Hepatocyte (in vitro differentiated cells): Measurements from ENCODE around the gene RASSF1.

Experiments
- CTCF ChIP-seq: fragments of 200-600 bp; sonication (generic); IDR thresholded peaks from 2 replicates; pipeline ENCODE4 v1.5.1; 2016; ENCODE audit warnings: antibody characterized with exemption, mild to moderate bottlenecking; ENCODE audit not compliant: poor library complexity
- EZH2 ChIP-seq: fragments of 200-600 bp; sonication (generic); IDR thresholded peaks from 2 replicates; pipeline ENCODE4 v1.6.1; 2016; ENCODE audit warnings: antibody characterized with exemption, mild to moderate bottlenecking, borderline replicate concordance
- EZH2phosphoT487 ChIP-seq: fragments of 200-600 bp; sonication (generic); IDR thresholded peaks from one replicate; pipeline ENCODE4 v1.6.1; 2018; ENCODE audit warnings: antibody characterized with exemption, mild to moderate bottlenecking, low read depth, moderate library complexity; ENCODE audit not compliant: unreplicated experiment, severe bottlenecking

GRCh38 chr3:50297384-50297775, 43.3 kb downstream of the RASSF1 start:
- no peak for TF ChIP-seq CTCF
- TF ChIP-seq EZH2: no peak
- no peak for TF ChIP-seq EZH2phosphoT487
